HG02588 (cell line): ENCODE results near the gene GPR3.
"Not testable (repeated sequence)": the region's sequence is repeated elsewhere in the genome, so short reads cannot be mapped to it uniquely, and the experiment has no call there.

ENCODE experiments used
- ATAC-seq: cut with Tn5 transposase; IDR thresholded peaks from one replicate; pipeline ENCODE4 v1.9.1; 2021; ENCODE audit warnings: mild to moderate bottlenecking, moderate library complexity; ENCODE audit not compliant: unreplicated experiment

GPR3 gene

GRCh38 chr1:27418326-27419185 is 26.1 kb downstream of the GPR3 start:
- peak; percentile 59 for ATAC-seq

DNA sequence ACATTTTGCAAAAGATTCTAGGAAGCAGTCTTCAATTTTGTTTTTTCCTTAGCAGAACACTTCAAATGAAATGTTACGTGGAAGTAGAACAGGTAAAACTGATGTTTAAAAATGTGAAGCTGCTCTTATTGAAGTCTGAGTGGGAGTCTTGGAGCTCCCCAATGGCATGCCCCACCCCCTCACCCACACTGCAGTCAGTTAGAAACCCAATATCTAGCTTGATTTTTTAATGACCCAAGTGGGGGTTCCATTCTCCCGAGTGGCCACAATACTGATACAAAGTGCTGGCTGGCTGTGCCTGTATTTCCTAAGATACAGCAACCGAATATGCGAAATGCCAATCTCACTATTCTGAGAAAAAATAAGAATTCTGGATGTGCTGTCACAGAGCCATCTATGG is 31.3 kb downstream of the GPR3 start:
- ATAC-seq = no peak

- no peak for ATAC-seq
Observed at GRCh38 chr1:27427329-27427728, 34.9 kb downstream of the GPR3 start.

DNA sequence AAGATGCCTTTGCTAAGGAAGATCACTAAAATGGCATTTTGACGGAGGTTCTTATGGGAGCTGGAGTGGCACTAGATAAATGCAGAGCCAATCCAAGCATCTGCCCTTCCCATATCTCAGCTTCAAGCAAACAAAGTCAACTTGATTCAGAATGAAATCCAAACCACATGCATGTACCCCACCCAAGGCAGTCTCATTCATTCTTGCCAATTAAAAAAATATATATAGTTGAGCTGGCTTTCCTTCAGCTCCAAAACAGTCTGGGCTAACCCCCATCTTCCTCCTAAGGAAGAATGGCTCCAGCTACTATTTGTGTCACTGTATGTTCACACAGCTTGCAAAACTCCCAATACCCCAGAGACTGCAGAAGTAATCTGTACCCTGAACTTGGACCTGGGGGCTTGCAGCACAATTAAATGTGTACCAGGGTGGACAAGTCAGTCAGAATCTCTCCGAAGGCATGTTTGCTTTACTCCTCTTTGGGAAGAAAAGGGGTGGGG is 35.4 kb downstream of the GPR3 start:
- ATAC-seq = no peak

GRCh38 chr1:27428316-27429028 is 36.0 kb downstream of the GPR3 start:
- ATAC-seq = no peak

DNA sequence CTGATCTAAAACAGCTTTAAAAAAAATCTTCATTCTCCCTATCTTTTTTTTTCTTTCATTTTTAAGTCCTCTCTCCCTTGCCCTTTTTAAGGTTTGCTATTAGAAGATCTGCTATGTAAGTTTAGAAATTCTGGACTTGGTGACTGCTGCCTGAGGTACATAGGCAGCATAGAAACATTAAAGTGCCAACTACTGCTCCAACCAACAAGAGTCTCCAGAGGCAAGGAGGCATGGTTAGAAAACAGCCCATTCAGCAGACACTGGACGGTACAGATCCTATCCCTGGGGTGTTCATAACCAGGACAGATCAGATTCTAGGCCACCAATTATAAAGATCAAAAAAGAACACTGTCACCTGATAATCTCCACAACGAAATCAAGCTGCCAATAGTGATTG is 36.6 kb downstream of the GPR3 start:
- no peak for ATAC-seq

- ATAC-seq = no peak
Observed at GRCh38 chr1:27430903-27431600, 38.6 kb downstream of the GPR3 start.

- ATAC-seq = no peak
Observed at GRCh38 chr1:27431601-27431940, 39.1 kb downstream of the GPR3 start.

- not testable (repeated sequence) for ATAC-seq
Observed at GRCh38 chr1:27432725-27433124, 40.3 kb downstream of the GPR3 start.

DNA sequence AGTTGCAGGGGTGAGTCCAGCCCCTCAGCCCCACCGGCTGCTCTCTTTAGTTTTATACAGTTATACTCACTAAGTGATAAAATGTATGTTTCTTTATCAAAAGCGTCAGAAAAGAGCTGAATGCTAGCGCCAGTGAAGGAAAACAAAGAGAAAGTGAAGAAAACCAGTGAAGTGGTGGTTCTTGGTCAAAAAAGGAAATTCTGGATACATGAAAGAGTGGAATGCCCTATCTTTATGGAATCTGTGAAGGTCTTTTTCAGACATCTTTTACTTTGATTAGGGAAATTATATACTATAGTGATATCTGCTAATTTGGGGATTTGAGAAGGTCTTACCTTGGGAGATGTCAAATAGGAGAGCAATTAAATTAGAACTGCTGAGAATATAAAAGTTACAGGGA is 41.3 kb downstream of the GPR3 start:
- ATAC-seq = no peak

DNA sequence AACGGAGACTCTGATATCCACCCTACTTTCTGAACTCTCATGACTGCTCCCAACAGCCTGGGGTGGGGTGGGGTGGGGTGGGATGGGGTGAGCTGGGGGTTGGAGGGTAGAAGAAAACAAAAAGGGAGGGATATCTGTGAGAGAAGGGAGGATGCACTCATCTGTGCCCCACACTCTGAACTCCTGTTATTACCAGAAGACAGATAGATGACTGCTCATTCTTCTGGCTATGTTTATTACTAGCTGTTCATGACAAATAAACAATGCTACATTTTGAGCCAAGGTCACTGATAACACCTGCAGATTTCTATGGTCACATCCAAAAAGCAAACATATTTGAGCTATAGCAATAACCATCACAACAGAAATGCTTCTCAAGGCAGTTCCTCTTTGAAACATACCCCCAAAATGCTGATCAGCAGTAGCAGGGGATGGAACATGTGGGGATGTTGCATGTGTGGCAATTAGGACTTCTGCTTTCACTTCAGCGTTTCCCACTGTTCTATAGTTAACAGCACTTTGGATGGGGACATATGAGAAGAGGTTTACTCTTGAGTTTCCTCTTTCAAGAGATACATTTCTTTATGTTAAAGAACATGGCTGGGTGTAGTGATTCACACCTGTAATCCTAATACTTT is 43.3 kb downstream of the GPR3 start:
- ATAC-seq = no peak

DNA sequence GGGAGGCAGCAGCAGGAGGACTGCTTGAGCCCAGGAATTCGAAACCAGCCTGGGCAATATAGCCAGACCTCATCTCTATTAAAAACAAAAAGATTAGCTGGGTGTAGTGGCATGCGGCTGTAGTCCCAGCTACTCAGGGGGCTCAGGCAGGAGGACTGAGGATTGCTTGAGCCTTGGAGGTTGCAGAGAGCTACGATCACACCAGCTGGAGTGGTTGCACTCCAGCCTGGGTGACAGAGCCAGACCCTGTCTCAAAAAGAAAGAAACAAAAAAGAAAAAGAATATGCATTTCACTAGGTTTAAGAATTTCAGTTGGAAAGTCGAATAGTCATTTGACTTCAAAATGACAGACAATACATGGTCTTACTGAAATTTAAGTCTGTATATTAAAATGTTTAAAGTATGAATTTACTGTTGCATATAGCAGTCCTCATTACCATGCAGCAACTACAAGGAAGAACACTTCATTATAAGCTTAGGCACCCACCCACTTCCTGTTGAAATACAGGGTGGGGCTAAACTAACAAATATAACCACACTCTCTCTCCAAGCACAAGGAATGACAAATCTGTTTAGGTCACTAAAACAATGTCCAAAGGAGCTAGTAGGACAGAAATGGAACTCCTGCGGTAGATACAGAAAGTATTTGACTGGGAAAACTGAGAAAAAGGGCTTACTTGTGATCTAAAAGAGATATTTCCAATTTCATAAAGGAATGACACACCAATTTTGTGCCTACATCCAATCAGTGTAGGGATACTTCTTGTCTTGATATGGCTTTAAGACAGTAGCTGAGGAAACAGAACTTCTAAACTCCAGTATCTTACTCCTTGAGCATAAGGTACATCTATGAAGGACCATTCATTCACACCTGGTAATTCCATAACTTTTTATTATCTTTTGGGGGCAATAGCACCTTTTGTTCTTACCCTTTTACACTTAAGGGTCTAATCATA is 44.1 kb downstream of the GPR3 start:
- no peak for ATAC-seq

DNA sequence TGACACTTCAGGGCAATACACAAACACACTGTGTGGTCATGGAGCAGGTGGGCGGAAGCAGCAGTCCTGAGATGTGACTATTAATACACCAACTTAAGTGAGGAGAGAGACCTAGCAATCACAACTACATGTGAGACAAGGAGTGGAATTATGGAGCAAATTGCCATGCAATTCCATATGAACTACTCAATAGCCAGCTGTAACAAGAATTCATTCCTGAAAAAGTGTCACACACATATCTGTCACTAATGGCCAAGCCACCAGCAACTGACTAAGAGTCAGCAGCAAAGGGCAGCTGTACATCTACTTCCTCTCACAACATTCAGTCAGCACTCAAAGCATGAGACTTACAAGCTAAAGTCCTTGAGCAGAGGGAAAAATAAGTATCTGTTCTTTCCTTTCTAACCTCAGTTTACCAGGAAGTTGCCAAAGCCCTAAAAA is 46.2 kb downstream of the GPR3 start:
- ATAC-seq = no peak

GRCh38 chr1:27439150-27439549 is 46.7 kb downstream of the GPR3 start:
- ATAC-seq = no peak

- ATAC-seq = no peak
Observed at GRCh38 chr1:27444632-27445031, 52.2 kb downstream of the GPR3 start.
